H9 (cell line): ENCODE measurements around the gene IFT27. TPM values are rescaled to one million over a fixed set of nuclear protein-coding genes. Genes with fewer than 3 reads are reported as not detected.

Experiments used
- DNase-seq: peaks from one replicate; pipeline ENCODE4 v3.0.0-alpha.2; 2017
- H2AFZ ChIP-seq: one replicate; pipeline ENCODE4 v1.6.1; 2013; ENCODE audit warnings: mild to moderate bottlenecking, low read length, control low read depth, moderate library complexity
- H2AK5ac ChIP-seq: 2 replicates; pipeline ENCODE4 v1.6.1; 2013; ENCODE audit warnings: low read length, control low read depth, mixed read lengths; ENCODE audit not compliant: insufficient read length
- H2BK120ac ChIP-seq: one replicate; pipeline ENCODE4 v1.6.1; 2013; ENCODE audit warnings: low read depth, mild to moderate bottlenecking, low read length, control low read depth, inconsistent platforms; ENCODE audit not compliant: poor library complexity, severe bottlenecking
- H2BK12ac ChIP-seq: 2 replicates; pipeline ENCODE4 v1.6.1; 2013; ENCODE audit warnings: low read length, control low read depth, mixed read lengths, low read depth; ENCODE audit not compliant: insufficient read length
- H2BK15ac ChIP-seq: 2 replicates; pipeline ENCODE4 v1.6.1; 2013; ENCODE audit warnings: low read depth, low read length, control low read depth
- H2BK20ac ChIP-seq: one replicate; pipeline ENCODE4 v1.6.1; 2013; ENCODE audit warnings: low read depth, mild to moderate bottlenecking, low read length, control low read depth, inconsistent platforms; ENCODE audit not compliant: poor library complexity, severe bottlenecking
- H2BK5ac ChIP-seq: 2 replicates; pipeline ENCODE4 v1.6.1; 2013; ENCODE audit warnings: low read length, control low read depth, mixed read lengths; ENCODE audit not compliant: insufficient read length
- H3K14ac ChIP-seq: 2 replicates; pipeline ENCODE4 v1.6.1; 2013; ENCODE audit warnings: low read length, control low read depth; ENCODE audit not compliant: insufficient read depth
- H3K18ac ChIP-seq: 2 replicates; pipeline ENCODE4 v1.6.1; 2013; ENCODE audit warnings: low read depth, mild to moderate bottlenecking, mixed read lengths, low read length, control low read depth; ENCODE audit not compliant: insufficient read length
- H3K23ac ChIP-seq: 2 replicates; pipeline ENCODE4 v1.6.1; 2013; ENCODE audit warnings: low read length, control low read depth, mixed read lengths, low read depth; ENCODE audit not compliant: insufficient read length
- H3K23me2 ChIP-seq: 2 replicates; pipeline ENCODE4 v1.6.1; 2013; ENCODE audit warnings: low read depth, mild to moderate bottlenecking, mixed read lengths, low read length, control low read depth; ENCODE audit not compliant: insufficient read length, poor library complexity, severe bottlenecking
- H3K27ac ChIP-seq: 2 replicates; pipeline ENCODE4 v1.5.1; 2013; ENCODE audit warnings: low read length, control low read depth, mixed read lengths, low read depth; ENCODE audit not compliant: insufficient read length
- H3K27me3 ChIP-seq: 2 replicates; pipeline ENCODE4 v1.6.1; 2013; ENCODE audit warnings: low read length, control low read depth, inconsistent platforms; ENCODE audit not compliant: insufficient read depth
- H3K4ac ChIP-seq: 2 replicates; pipeline ENCODE4 v1.6.1; 2013; ENCODE audit warnings: low read depth, mild to moderate bottlenecking, control low read depth, inconsistent platforms, low read length, moderate library complexity
- H3K4me1 ChIP-seq: 2 replicates; pipeline ENCODE4 v1.6.1; 2013; ENCODE audit warnings: low read length, control low read depth, inconsistent platforms; ENCODE audit not compliant: insufficient read depth
- H3K4me2 ChIP-seq: 2 replicates; pipeline ENCODE4 v1.6.1; 2013; ENCODE audit warnings: low read length, control low read depth, mixed read lengths; ENCODE audit not compliant: insufficient read length, insufficient read depth
- H3K56ac ChIP-seq: 2 replicates; pipeline ENCODE4 v1.6.1; 2013; ENCODE audit warnings: low read depth, mild to moderate bottlenecking, mixed read lengths, low read length, control low read depth; ENCODE audit not compliant: insufficient read length
- H3K79me1 ChIP-seq: 2 replicates; pipeline ENCODE4 v1.6.1; 2013; ENCODE audit warnings: low read depth, mild to moderate bottlenecking, moderate library complexity, low read length, control low read depth, inconsistent platforms; ENCODE audit not compliant: insufficient read depth, poor library complexity, severe bottlenecking
- H3K79me2 ChIP-seq: 2 replicates; pipeline ENCODE4 v1.6.1; 2013; ENCODE audit warnings: low read length, control low read depth, inconsistent platforms; ENCODE audit not compliant: insufficient read depth
- H3K9ac ChIP-seq: 2 replicates; pipeline ENCODE4 v1.6.1; 2013; ENCODE audit warnings: low read length, control low read depth, mixed read lengths; ENCODE audit not compliant: insufficient read length; ENCODE audit errors: extremely low read depth
- H3K9me3 ChIP-seq: one replicate; pipeline ENCODE4 v1.6.1; 2013; ENCODE audit warnings: low read depth, low read length, inconsistent platforms; ENCODE audit not compliant: control insufficient read depth
- H3T11ph ChIP-seq: one replicate; pipeline ENCODE4 v1.6.1; 2013; ENCODE audit warnings: mild to moderate bottlenecking, low read length, control low read depth, inconsistent platforms
- H4K20me1 ChIP-seq: one replicate; pipeline ENCODE4 v1.6.1; 2013; ENCODE audit not compliant: control insufficient read depth, insufficient read length, insufficient read depth
- H4K5ac ChIP-seq: 2 replicates; pipeline ENCODE4 v1.6.1; 2013; ENCODE audit warnings: low read depth, mild to moderate bottlenecking, mixed read lengths, low read length, control low read depth; ENCODE audit not compliant: insufficient read length
- H4K8ac ChIP-seq: replicated peaks from 2 replicates; pipeline ENCODE4 v1.6.1; 2013; ENCODE audit warnings: low read length, control low read depth, mixed read lengths, low read depth; ENCODE audit not compliant: insufficient read length
- H4K91ac ChIP-seq: 2 replicates; pipeline ENCODE4 v1.6.1; 2013; ENCODE audit warnings: low read depth, mild to moderate bottlenecking, moderate library complexity, mixed read lengths, low read length, control low read depth; ENCODE audit not compliant: insufficient read length
- H3K27ac Mint-ChIP-seq, 3 experiments: 2 replicates in 2 of 3; 3 replicates in 1 of 3; pipeline ENCODE4 v1.8.0; 2020 to 2021; ENCODE audit warnings: mixed read lengths in 3 of 3, mild to moderate bottlenecking in 1 of 3, moderate library complexity in 1 of 3
- H3K27me3 Mint-ChIP-seq: 2 replicates; pipeline ENCODE4 v1.8.0; 2021; ENCODE audit warnings: low read depth, mild to moderate bottlenecking, moderate library complexity, mixed read lengths
- H3K36me3 Mint-ChIP-seq, 3 experiments: 2 replicates in 2 of 3; 3 replicates in 1 of 3; pipeline ENCODE4 v1.8.0; 2020 to 2021; ENCODE audit warnings: low read depth in 3 of 3, mixed read lengths in 3 of 3; ENCODE audit not compliant: insufficient read depth in 1 of 3
- H3K4me1 Mint-ChIP-seq, 2 experiments: 2 replicates each; pipeline ENCODE4 v1.8.0; 2020; ENCODE audit warnings: mixed read lengths in 2 of 2
- H3K4me3 Mint-ChIP-seq, 2 experiments: 2 replicates in 1 of 2; 3 replicates in 1 of 2; pipeline ENCODE4 v1.8.0; 2020 to 2021; ENCODE audit warnings: mild to moderate bottlenecking in 2 of 2, mixed read lengths in 2 of 2, moderate library complexity in 1 of 2
- H3K9me3 Mint-ChIP-seq, 2 experiments: 2 replicates in 1 of 2; 3 replicates in 1 of 2; pipeline ENCODE4 v1.8.0; 2020; ENCODE audit warnings: mild to moderate bottlenecking in 2 of 2, mixed read lengths in 2 of 2, moderate library complexity in 1 of 2
- CTCF ChIP-seq: fragments of 200-600 bp; sonication (generic); conservative IDR thresholded peaks from 3 replicates; pipeline ENCODE4 v1.8.0; 2021; ENCODE audit warnings: antibody characterized with exemption, mild to moderate bottlenecking
- WGBS: extraction: QIAGEN DNeasy Blood & Tissue Kit; methylation state at CpG from one replicate; pipeline ENCODE4 v1.1.7; 2013; ENCODE audit warnings: missing lambda C conversion rate, low lambda C conversion rate, mixed read lengths; ENCODE audit not compliant: insufficient read length; ENCODE audit errors: extremely low coverage; 5-methylcytosine and 5-hydroxymethylcytosine counted together
- total RNA-seq: library from RNA; stranded (reverse); gene quantifications from 2 replicates; pipeline ENCODE4 v1.2.1, GENCODE V29; 2021

IFT27 gene
- total RNA-seq, 1 experiment from 2014 or later: 43.4 TPM

- no peak overlapping the region for H3K18ac ChIP-seq
- H2BK20ac ChIP-seq: no peak overlapping the region
- no peak overlapping the region for H3K14ac ChIP-seq
- H3K27ac ChIP-seq: no peak overlapping the region
- H2BK120ac ChIP-seq: no peak overlapping the region
- H2BK12ac ChIP-seq: no peak overlapping the region
- Mint-ChIP-seq H3K4me3 (no peak overlapping the region), H3K9me3 (no peaks in the 10 kb centered on the region; a peak in 1 of 5 replicates), H3K4me1 (peaks cover 20 to 28% of the 10 kb centered on the region in 2 experiments), H3K27me3 (peaks cover 19% of the 10 kb centered on the region), H3K36me3 (no peaks in the 10 kb centered on the region), H3K27ac (no peak overlapping the region)
- H4K91ac ChIP-seq: no peak overlapping the region
- H3K9ac ChIP-seq: no peak overlapping the region
- H2AK5ac ChIP-seq: no peak overlapping the region
- H3K9me3 ChIP-seq: no peaks in the 10 kb centered on the region
- H3T11ph ChIP-seq: no peak overlapping the region
- 0 out of 2 replicates have a peak, but pooled peaks cover 2% of the 10 kb centered on the region for H3K79me2 ChIP-seq
- no peak overlapping the region for H2AFZ ChIP-seq
- no peak overlapping the region for H4K5ac ChIP-seq
- peaks cover 2% of the 10 kb centered on the region; the same call in 1 of the 2 replicates for H3K4me1 ChIP-seq
- no peak for DNase-seq
- TF ChIP-seq CTCF: no peak
- H3K23ac ChIP-seq: no peak overlapping the region
- H3K79me1 ChIP-seq: no peaks in the 10 kb centered on the region
- H4K8ac ChIP-seq: no peak overlapping the region
- no peak overlapping the region for H3K4me2 ChIP-seq
- H3K27me3 ChIP-seq: no peaks in the 10 kb centered on the region
- H3K23me2 ChIP-seq: no peaks in the 10 kb centered on the region
- H3K4ac ChIP-seq: no peak overlapping the region
- WGBS: no CpG with 5 or more reads among the region's 7 CpGs
- H2BK15ac ChIP-seq: no peak overlapping the region
- H3K56ac ChIP-seq: no peak overlapping the region
- H4K20me1 ChIP-seq: no peaks in the 10 kb centered on the region
- H2BK5ac ChIP-seq: no peak overlapping the region
These were observed 14.7 kb upstream of the IFT27 start for GRCh38 chr22:36790648-36791047.
